ENCODE measurements around the gene FOXP3. TPM values are rescaled to one million over a fixed set of nuclear protein-coding genes. Genes with fewer than 3 reads are reported as not detected.

The FOXP3 gene
- total RNA-seq, 1 experiment from 2014 or later = 0.15 TPM

DNA sequence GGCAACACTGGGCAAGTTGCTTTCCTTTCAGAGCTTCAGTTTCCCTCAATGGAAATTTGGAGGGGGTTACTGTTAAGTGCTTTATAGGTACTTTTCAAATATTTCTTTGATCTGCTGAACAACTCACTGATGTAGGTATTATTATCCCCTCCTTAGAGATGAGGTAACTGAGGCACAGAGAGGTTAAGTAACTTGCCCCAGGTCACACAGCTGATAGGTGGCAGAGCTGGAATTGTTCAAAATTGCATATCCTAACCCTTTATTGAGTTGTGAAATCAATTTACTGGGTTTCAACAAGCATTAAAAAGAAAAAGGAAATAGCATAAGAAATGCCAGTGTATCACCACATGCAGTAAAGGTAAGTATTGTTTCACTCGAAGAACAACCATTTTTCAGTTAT, 11.7 kb upstream of the FOXP3 start:
- Histone ChIP-seq H3K27me3 (ENCODE audit: insufficient read depth, low read length) (no peaks in the 10 kb centered on the region), H3K9me3 (ENCODE audit: control insufficient read depth in 1 of 2, insufficient read depth in 1 of 2, low read depth in 1 of 2, low read length in 2 of 2) (no peaks in the 10 kb centered on the region), H4K20me1 (ENCODE audit: insufficient read depth) (no peaks in the 10 kb centered on the region), H3K4me2 (ENCODE audit: low read length) (no peak overlapping the region), H3K4me3 (replicated peaks in 1 of 2; ENCODE audit: low read depth in 1 of 2, low read length in 2 of 2) (no peak overlapping the region), H3K4me1 (ENCODE audit: control insufficient read depth in 1 of 2, insufficient read depth in 2 of 2, low read length in 2 of 2) (peaks cover 0 to 6% of the 10 kb centered on the region in 2 experiments; a peak in 3 of 4 replicates), H3K27ac (ENCODE audit: low read depth, low read length) (no peak overlapping the region), H3K9me2 (ENCODE audit: insufficient read depth) (no peaks in the 10 kb centered on the region), H3K36me3 (ENCODE audit: control insufficient read depth in 1 of 2, insufficient read depth in 2 of 2, low read length in 2 of 2) (no peaks in the 10 kb centered on the region), H3K79me2 (ENCODE audit: insufficient read depth, low read length) (no peaks in the 10 kb centered on the region), H3K9ac (ENCODE audit: low read length) (no peak overlapping the region), H2AFZ (ENCODE audit: low read depth, low read length, poor library complexity, severe bottlenecking) (no peak overlapping the region)
- ChIA-PET RAD21 (ENCODE audit: low non-redundant PET in 1 of 2, low total read pairs in 2 of 2, uncharacterized antibody in 2 of 2, unreplicated experiment in 2 of 2) (no interaction called here), CTCF (no interaction called here), POLR2A (no interaction called here)
- DNase-seq (ENCODE audit: low read depth, low spot score) (no peak), ATAC-seq (no peak)
- TF ChIP-seq RAD21 (IDR thresholded peaks at IDR 0.05; ENCODE audit: low read depth) = no peak
- TF ChIP-seq YY1 (IDR thresholded peaks at IDR 0.05; ENCODE audit: extremely low read depth, insufficient replicate concordance, low read depth, low read length) = no peak
- TF ChIP-seq ELF1 (IDR thresholded peaks at IDR 0.05; ENCODE audit: borderline replicate concordance, low read depth) = no peak
- TF ChIP-seq EGR1 (IDR thresholded peaks at IDR 0.05; ENCODE audit: low read depth) = no peak
- TF ChIP-seq CBX3 (IDR thresholded peaks at IDR 0.05; ENCODE audit: low read depth) = no peak
- TF ChIP-seq TCF7L2 (IDR thresholded peaks at IDR 0.05; ENCODE audit: borderline replicate concordance, extremely low read depth, insufficient read depth, insufficient read length) = no peak
- TF ChIP-seq, protein P1, sequence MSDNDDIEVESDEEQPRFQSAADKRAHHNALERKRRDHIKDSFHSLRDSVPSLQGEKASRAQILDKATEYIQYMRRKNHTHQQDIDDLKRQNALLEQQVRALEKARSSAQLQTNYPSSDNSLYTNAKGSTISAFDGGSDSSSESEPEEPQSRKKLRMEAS (IDR thresholded peaks at IDR 0.05) = no peak
- no peak for TF ChIP-seq SRF (IDR thresholded peaks at IDR 0.05; ENCODE audit: low read depth)
- no peak for TF ChIP-seq ATF3 (IDR thresholded peaks at IDR 0.05)
- TF ChIP-seq, protein P2, sequence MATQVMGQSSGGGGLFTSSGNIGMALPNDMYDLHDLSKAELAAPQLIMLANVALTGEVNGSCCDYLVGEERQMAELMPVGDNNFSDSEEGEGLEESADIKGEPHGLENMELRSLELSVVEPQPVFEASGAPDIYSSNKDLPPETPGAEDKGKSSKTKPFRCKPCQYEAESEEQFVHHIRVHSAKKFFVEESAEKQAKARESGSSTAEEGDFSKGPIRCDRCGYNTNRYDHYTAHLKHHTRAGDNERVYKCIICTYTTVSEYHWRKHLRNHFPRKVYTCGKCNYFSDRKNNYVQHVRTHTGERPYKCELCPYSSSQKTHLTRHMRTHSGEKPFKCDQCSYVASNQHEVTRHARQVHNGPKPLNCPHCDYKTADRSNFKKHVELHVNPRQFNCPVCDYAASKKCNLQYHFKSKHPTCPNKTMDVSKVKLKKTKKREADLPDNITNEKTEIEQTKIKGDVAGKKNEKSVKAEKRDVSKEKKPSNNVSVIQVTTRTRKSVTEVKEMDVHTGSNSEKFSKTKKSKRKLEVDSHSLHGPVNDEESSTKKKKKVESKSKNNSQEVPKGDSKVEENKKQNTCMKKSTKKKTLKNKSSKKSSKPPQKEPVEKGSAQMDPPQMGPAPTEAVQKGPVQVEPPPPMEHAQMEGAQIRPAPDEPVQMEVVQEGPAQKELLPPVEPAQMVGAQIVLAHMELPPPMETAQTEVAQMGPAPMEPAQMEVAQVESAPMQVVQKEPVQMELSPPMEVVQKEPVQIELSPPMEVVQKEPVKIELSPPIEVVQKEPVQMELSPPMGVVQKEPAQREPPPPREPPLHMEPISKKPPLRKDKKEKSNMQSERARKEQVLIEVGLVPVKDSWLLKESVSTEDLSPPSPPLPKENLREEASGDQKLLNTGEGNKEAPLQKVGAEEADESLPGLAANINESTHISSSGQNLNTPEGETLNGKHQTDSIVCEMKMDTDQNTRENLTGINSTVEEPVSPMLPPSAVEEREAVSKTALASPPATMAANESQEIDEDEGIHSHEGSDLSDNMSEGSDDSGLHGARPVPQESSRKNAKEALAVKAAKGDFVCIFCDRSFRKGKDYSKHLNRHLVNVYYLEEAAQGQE (IDR thresholded peaks at IDR 0.05; ENCODE audit: low read depth) = no peak
- no peak for TF ChIP-seq ZNF274 (IDR thresholded peaks at IDR 0.05; ENCODE audit: low read depth, low read length)
- no peak for TF ChIP-seq ZBTB33 (IDR thresholded peaks at IDR 0.05; ENCODE audit: extremely low read depth, insufficient replicate concordance, low read length)
- intact Hi-C loops (cut with micrococcal nuclease) = no loop called here
- no TSS peak for BruUV-seq (replicated peaks)

All from HCT116 (cell line).